H1 (cell line): ENCODE measurements around the gene PRSS2. TPM values are rescaled to one million over a fixed set of nuclear protein-coding genes. Genes with fewer than 3 reads are reported as not detected.

Experiments
- BACH1 ChIP-seq: IDR thresholded peaks from 2 replicates; pipeline ENCODE4 v1.6.1; 2012; ENCODE audit warnings: low read length, improper control_type of control experiment
- CBX5 ChIP-seq: fragments of 300-800, 300-1000 bp; sonication (generic); IDR thresholded peaks from 2 replicates; pipeline ENCODE4 v1.7.1; 2016; ENCODE audit warnings: antibody characterized with exemption, low read length, low read depth
- CHD7 ChIP-seq: fragments of 300-600 bp; sonication (generic); IDR thresholded peaks from 2 replicates; pipeline ENCODE4 v1.7.1; 2012; ENCODE audit warnings: low read length, moderate library complexity, mild to moderate bottlenecking, inconsistent platforms; ENCODE audit not compliant: insufficient replicate concordance
- EZH2 ChIP-seq: fragments of 200-600 bp; sonication (generic); IDR thresholded peaks from 2 replicates; pipeline ENCODE4 v1.7.1; 2012; ENCODE audit warnings: low read depth, mild to moderate bottlenecking, moderate library complexity, low read length, inconsistent platforms; ENCODE audit not compliant: severe bottlenecking
- POLR2A ChIP-seq, 2 experiments: IDR thresholded peaks; 1 replicate in 1 of 2; 2 replicates in 1 of 2; pipeline ENCODE4 v1.6.1; 2011; ENCODE audit warnings: low read depth in 2 of 2, low read length in 2 of 2, mild to moderate bottlenecking in 2 of 2; ENCODE audit errors: control extremely low read depth in 1 of 2
- RXRA ChIP-seq: IDR thresholded peaks from 2 replicates; pipeline ENCODE4 v1.6.1; 2011; ENCODE audit warnings: low read depth, mild to moderate bottlenecking, low read length, moderate library complexity; ENCODE audit not compliant: insufficient read depth
- TEAD4 ChIP-seq: IDR thresholded peaks from 2 replicates; pipeline ENCODE4 v1.6.1; 2012; ENCODE audit warnings: low read depth, low read length, inconsistent platforms, mixed read lengths
- polyA plus RNA-seq, 7 experiments: library from polyadenylated mRNA; depleted of rRNA in 3 of 7; stranded (reverse) in 5 of 7; unstranded in 2 of 7; fragments of >200 nt in 5 of 7; fragments of 200-250 nt in 2 of 7; gene quantifications; 1 replicate in 5 of 7; 2 replicates in 1 of 7; 4 replicates in 1 of 7; pipeline versions ENCODE4 v1.2.1 to v1.2.3, GENCODE V29; 2011 to 2013; ENCODE audit warnings: missing spikeins in 2 of 7, mixed read lengths in 2 of 7
- total RNA-seq: library from RNA; stranded (reverse); fragmentation: NEBNext Ultra II Directional; extraction: Animal tissue kit (Norgen Biotek cat#: 25700); gene quantifications from 2 replicates; pipeline ENCODE4 v1.2.1, GENCODE V29; 2021

Gene PRSS2
- total and polyA plus RNA-seq, 2 of the 8 experiments (the other 6 are each of a cell fraction or from before 2014, with no cell fraction given), result not detected

GRCh38 chr7:142805350-142806021 is 34.7 kb downstream of the PRSS2 start (continued):
- TF ChIP-seq CHD7 (no peak), EZH2 (no peak), BACH1 (no peak), RXRA (no peak), POLR2A (IDR thresholded peaks at IDR 0.05; ENCODE audit: control extremely low read depth in 1 of 2, low read depth in 2 of 2, low read length in 2 of 2) (no peak), CBX5 (no peak), TEAD4 (no peak)
